Left ventricle myocardium inferior (tissue), 1 donor: ENCODE data around the gene NBAS. TPM values are rescaled to one million over a fixed set of nuclear protein-coding genes. Genes with fewer than 3 reads are reported as not detected.

ENCODE experiments used
- DNase-seq: peaks from one replicate; pipeline ENCODE4 v3.0.0-alpha.2; 2020
- H3K27ac ChIP-seq: fragments of 200-600 bp; replicated peaks from 2 replicates; pipeline ENCODE4 v1.8.0; 2021
- H3K27me3 ChIP-seq: fragments of 200-600 bp; 2 replicates; pipeline ENCODE4 v1.8.0; 2021; ENCODE audit warnings: low read depth
- H3K36me3 ChIP-seq: fragments of 200-600 bp; 2 replicates; pipeline ENCODE4 v1.8.0; 2021
- H3K4me1 ChIP-seq: fragments of 200-600 bp; 2 replicates; pipeline ENCODE4 v1.8.0; 2021
- H3K4me3 ChIP-seq: fragments of 200-600 bp; 2 replicates; pipeline ENCODE4 v1.8.0; 2021; ENCODE audit warnings: mild to moderate bottlenecking, moderate library complexity
- H3K9me3 ChIP-seq: fragments of 200-600 bp; replicated peaks from 2 replicates; pipeline ENCODE4 v1.8.0; 2021
- CTCF ChIP-seq: fragments of 200-600 bp; IDR thresholded peaks from 2 replicates; pipeline ENCODE4 v1.8.0; 2021; ENCODE audit warnings: antibody characterized with exemption, mild to moderate bottlenecking, borderline replicate concordance
- intact Hi-C: fragments of 100-400 bp; cut with micrococcal nuclease; formaldehyde crosslinking; loops from one replicate; pipeline ENCODE4 v1.11.0; 2022
- total RNA-seq: library from RNA; stranded (reverse); fragmentation: NEBNext Ultra II Directional; extraction: Animal tissue kit (Norgen Biotek cat#: 25700); gene quantifications from one replicate; pipeline ENCODE4 v1.2.1, GENCODE V29; 2021
- donor health status: DM: no; HTN: yes; CAD: no; lungs with severe emphysema.

NBAS gene
- total RNA-seq, 1 donor from 2014 or later: 50.6 TPM

GRCh38 chr2:15471606-15472005 is 89.5 kb downstream of the NBAS start:
- H3K27ac ChIP-seq: no peak overlapping the region
- H3K36me3 ChIP-seq: peaks cover 88% of the 10 kb centered on the region
- H3K4me1 ChIP-seq: peaks cover 9% of the 10 kb centered on the region
- intact Hi-C loops: no loop called here
- no peak for DNase-seq
- H3K9me3 ChIP-seq: no peaks in the 10 kb centered on the region
- no peak overlapping the region for H3K4me3 ChIP-seq
- TF ChIP-seq CTCF: no peak
- no peaks in the 10 kb centered on the region for H3K27me3 ChIP-seq

GRCh38 chr2:15460112-15460620 is 101.0 kb downstream of the NBAS start:
- Histone ChIP-seq H3K9me3 (no peaks in the 10 kb centered on the region), H3K4me3 (no peak overlapping the region), H3K36me3 (peaks cover 54% of the 10 kb centered on the region), H3K4me1 (peaks cover 11% of the 10 kb centered on the region), H3K27me3 (no peaks in the 10 kb centered on the region), H3K27ac (no peak overlapping the region)
- intact Hi-C loops: no loop called here
- no peak for DNase-seq
- TF ChIP-seq CTCF: no peak

- intact Hi-C loops: no loop called here
- TF ChIP-seq CTCF: no peak
- H3K27me3 ChIP-seq: no peaks in the 10 kb centered on the region
- no peak overlapping the region for H3K27ac ChIP-seq
- H3K9me3 ChIP-seq: no peaks in the 10 kb centered on the region
- no peak overlapping the region for H3K4me3 ChIP-seq
- DNase-seq: no peak
- peaks cover 44% of the 10 kb centered on the region for H3K36me3 ChIP-seq
- H3K4me1 ChIP-seq: peaks cover 12% of the 10 kb centered on the region
These were observed 102.9 kb downstream of the NBAS start for GRCh38 chr2:15458277-15458676.

- no peak overlapping the region for H3K27ac ChIP-seq
- peaks cover 40% of the 10 kb centered on the region for H3K36me3 ChIP-seq
- H3K9me3 ChIP-seq: no peaks in the 10 kb centered on the region
- no peak overlapping the region for H3K4me3 ChIP-seq
- no peak for DNase-seq
- no peak for TF ChIP-seq CTCF
- H3K4me1 ChIP-seq: peaks cover 16% of the 10 kb centered on the region
- intact Hi-C loops: no loop called here
- no peaks in the 10 kb centered on the region for H3K27me3 ChIP-seq
These were observed 103.3 kb downstream of the NBAS start for GRCh38 chr2:15457868-15458267.

GRCh38 chr2:15456352-15456751 is 104.8 kb downstream of the NBAS start:
- H3K36me3 ChIP-seq: peaks cover 34% of the 10 kb centered on the region
- no peaks in the 10 kb centered on the region for H3K9me3 ChIP-seq
- H3K27me3 ChIP-seq: no peaks in the 10 kb centered on the region
- TF ChIP-seq CTCF: no peak
- no peak overlapping the region for H3K27ac ChIP-seq
- H3K4me1 ChIP-seq: peaks cover 16% of the 10 kb centered on the region
- DNase-seq: no peak
- intact Hi-C loops: no loop called here
- H3K4me3 ChIP-seq: no peak overlapping the region
